Panc1 (cell line): ENCODE results near the gene VEZT. TPM values are rescaled to one million over a fixed set of nuclear protein-coding genes. Genes with fewer than 3 reads are reported as not detected.

ENCODE experiments used
- ATAC-seq: fragments of 200-7000 bp; cut with Tn5 transposase; 2 replicates; pipeline ENCODE4 v1.9.1; 2020; ENCODE audit warnings: mild to moderate bottlenecking, moderate library complexity
- BruUV-seq: library from RNA; stranded (reverse); fragments of 400-500 nt; replicated peaks from 2 replicates; lab custom pipeline; 2021; lab: Mats Ljungman, UMichigan
- CTCF ChIA-PET: fragments of 300-600 bp; sonication (Branson Sonifier 250); formaldehyde crosslinking; loops from one replicate; lab custom pipeline; 2022; ENCODE audit warnings: antibody characterized with exemption; lab: Charles Lee
- POLR2A ChIA-PET: fragments of 300-600 bp; sonication (Branson Sonifier 250); formaldehyde crosslinking; loops from one replicate; lab custom pipeline; 2022; ENCODE audit warnings: antibody characterized with exemption; lab: Charles Lee
- DNase-seq: peaks from one replicate; pipeline ENCODE4 v3.0.0-alpha.2; 2010; ENCODE audit warnings: low read depth, low spot score
- H3K27ac ChIP-seq: 2 replicates; pipeline ENCODE4 v1.5.1; 2011; ENCODE audit warnings: mild to moderate bottlenecking, low read length, inconsistent platforms
- H3K27me3 ChIP-seq: fragments of 200-500 bp; sonication (Bioruptor generic); 2 replicates; pipeline ENCODE4 v1.6.0; 2014; ENCODE audit warnings: low read length, inconsistent platforms; ENCODE audit not compliant: control insufficient read depth, insufficient read depth
- H3K36me3 ChIP-seq: fragments of 200-500 bp; sonication (Bioruptor generic); 2 replicates; pipeline ENCODE4 v1.5.1; 2014; ENCODE audit warnings: inconsistent platforms, mild to moderate bottlenecking, low read length, moderate library complexity; ENCODE audit not compliant: control insufficient read depth, insufficient read depth
- H3K4me1 ChIP-seq: 2 replicates; pipeline ENCODE4 v1.5.1; 2011; ENCODE audit warnings: inconsistent platforms, mild to moderate bottlenecking, low read length, moderate library complexity; ENCODE audit not compliant: control insufficient read depth, insufficient read depth
- H3K4me3 ChIP-seq, 2 experiments: 2 replicates each; pipeline ENCODE4 v1.5.1; 2011 to 2012; ENCODE audit warnings: low read depth in 2 of 2, low read length in 2 of 2, mild to moderate bottlenecking in 2 of 2, inconsistent platforms in 1 of 2, moderate library complexity in 1 of 2
- H3K9me3 ChIP-seq: fragments of 200-500 bp; sonication (Bioruptor generic); 2 replicates; pipeline ENCODE4 v1.5.1; 2014; ENCODE audit warnings: low read depth, mild to moderate bottlenecking, inconsistent platforms, low read length, moderate library complexity; ENCODE audit not compliant: control insufficient read depth, insufficient read depth
- CTCF ChIP-seq: fragments of 450-650 bp; IDR thresholded peaks from 2 replicates; pipeline ENCODE4 v1.5.1; 2017; ENCODE audit warnings: mild to moderate bottlenecking
- POLR2AphosphoS5 ChIP-seq: IDR thresholded peaks from 2 replicates; pipeline ENCODE4 v1.6.1; 2012; ENCODE audit warnings: mild to moderate bottlenecking, low read depth, low read length, moderate library complexity
- SIN3A ChIP-seq: IDR thresholded peaks from 2 replicates; pipeline ENCODE4 v1.6.1; 2012; ENCODE audit warnings: low read depth, mild to moderate bottlenecking, low read length, moderate library complexity, borderline replicate concordance; ENCODE audit not compliant: insufficient read depth
- TCF7L2 ChIP-seq: IDR thresholded peaks from 2 replicates; pipeline ENCODE4 v1.6.1; 2011; ENCODE audit warnings: mild to moderate bottlenecking, low read depth, low read length, inconsistent platforms
- in situ Hi-C: cut with HindIII; loops from 2 replicates; pipeline ENCODE4 v1.10.0; 2016; ENCODE audit warnings: low sequenced_read_pairs, low pct_unique_long_range_greater_than_20kb
- intact Hi-C: fragments of 100-400 bp; cut with micrococcal nuclease; formaldehyde crosslinking; loops from one replicate; pipeline ENCODE4 v1.10.0; 2022; ENCODE audit not compliant: unreplicated experiment
- total RNA-seq: library from RNA; stranded (reverse); gene quantifications from one replicate; pipeline ENCODE4 v1.2.1, GENCODE V29; 2021; ENCODE audit not compliant: unreplicated experiment
- TF ChIP-seq, protein P1 (sequence below), 2 experiments: IDR thresholded peaks; 2 replicates each; pipeline ENCODE4 v1.6.1; 2011 to 2012; ENCODE audit warnings: low read depth in 2 of 2, control low read depth in 1 of 2, low read length in 1 of 2, mild to moderate bottlenecking in 1 of 2, moderate library complexity in 1 of 2; ENCODE audit not compliant: insufficient read depth in 1 of 2

The VEZT gene
- total RNA-seq, 1 experiment from 2014 or later = 70.6 TPM

DNA sequence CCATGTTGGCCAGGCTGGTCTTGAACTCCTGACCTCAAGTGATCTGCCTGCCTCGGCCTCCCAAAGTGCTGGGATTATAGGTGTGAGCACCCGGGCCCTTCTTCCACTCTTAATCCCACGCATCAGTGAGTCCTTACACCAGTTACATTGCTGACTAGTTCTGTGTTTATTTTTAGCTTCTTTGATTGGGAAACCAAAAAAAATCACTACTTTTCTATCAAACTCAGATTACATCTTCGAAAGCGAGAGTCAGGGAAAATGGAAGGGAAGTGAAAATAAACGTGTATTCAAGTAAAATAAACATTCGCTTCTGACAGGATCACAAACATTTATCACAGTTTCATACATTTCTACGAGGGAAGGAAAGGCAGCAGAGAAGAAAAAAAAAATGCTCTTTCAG is 32.5 kb upstream of the VEZT start:
- DNase-seq (no peak), ATAC-seq (no peak)
- POLR2A ChIA-PET = no interaction called here
- H3K4me3 ChIP-seq = no peak overlapping the region
- in situ Hi-C loops (no loop called here), intact Hi-C loops (no loop called here)
- no TSS peak for BruUV-seq
- H3K9me3 ChIP-seq = no peaks in the 10 kb centered on the region
- CTCF ChIA-PET = interaction anchor here (0.6 kb wide), 1 partner anchor 17 kb away, joined by 5 read pairs; no protein-coding TSS in a partner anchor
- H3K36me3 ChIP-seq = no peaks in the 10 kb centered on the region
- H3K27ac ChIP-seq = no peak overlapping the region
- H3K4me1 ChIP-seq = peaks cover 18% of the 10 kb centered on the region
- H3K27me3 ChIP-seq = no peaks in the 10 kb centered on the region
- TF ChIP-seq POLR2AphosphoS5 (no peak), TCF7L2 (no peak), SIN3A (no peak), CTCF (no peak)
- TF ChIP-seq, protein P1, sequence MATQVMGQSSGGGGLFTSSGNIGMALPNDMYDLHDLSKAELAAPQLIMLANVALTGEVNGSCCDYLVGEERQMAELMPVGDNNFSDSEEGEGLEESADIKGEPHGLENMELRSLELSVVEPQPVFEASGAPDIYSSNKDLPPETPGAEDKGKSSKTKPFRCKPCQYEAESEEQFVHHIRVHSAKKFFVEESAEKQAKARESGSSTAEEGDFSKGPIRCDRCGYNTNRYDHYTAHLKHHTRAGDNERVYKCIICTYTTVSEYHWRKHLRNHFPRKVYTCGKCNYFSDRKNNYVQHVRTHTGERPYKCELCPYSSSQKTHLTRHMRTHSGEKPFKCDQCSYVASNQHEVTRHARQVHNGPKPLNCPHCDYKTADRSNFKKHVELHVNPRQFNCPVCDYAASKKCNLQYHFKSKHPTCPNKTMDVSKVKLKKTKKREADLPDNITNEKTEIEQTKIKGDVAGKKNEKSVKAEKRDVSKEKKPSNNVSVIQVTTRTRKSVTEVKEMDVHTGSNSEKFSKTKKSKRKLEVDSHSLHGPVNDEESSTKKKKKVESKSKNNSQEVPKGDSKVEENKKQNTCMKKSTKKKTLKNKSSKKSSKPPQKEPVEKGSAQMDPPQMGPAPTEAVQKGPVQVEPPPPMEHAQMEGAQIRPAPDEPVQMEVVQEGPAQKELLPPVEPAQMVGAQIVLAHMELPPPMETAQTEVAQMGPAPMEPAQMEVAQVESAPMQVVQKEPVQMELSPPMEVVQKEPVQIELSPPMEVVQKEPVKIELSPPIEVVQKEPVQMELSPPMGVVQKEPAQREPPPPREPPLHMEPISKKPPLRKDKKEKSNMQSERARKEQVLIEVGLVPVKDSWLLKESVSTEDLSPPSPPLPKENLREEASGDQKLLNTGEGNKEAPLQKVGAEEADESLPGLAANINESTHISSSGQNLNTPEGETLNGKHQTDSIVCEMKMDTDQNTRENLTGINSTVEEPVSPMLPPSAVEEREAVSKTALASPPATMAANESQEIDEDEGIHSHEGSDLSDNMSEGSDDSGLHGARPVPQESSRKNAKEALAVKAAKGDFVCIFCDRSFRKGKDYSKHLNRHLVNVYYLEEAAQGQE (IDR thresholded peaks at IDR 0.05; ENCODE audit: insufficient read depth in 1 of 2, low read depth in 2 of 2, low read length in 1 of 2) = no peak

DNA sequence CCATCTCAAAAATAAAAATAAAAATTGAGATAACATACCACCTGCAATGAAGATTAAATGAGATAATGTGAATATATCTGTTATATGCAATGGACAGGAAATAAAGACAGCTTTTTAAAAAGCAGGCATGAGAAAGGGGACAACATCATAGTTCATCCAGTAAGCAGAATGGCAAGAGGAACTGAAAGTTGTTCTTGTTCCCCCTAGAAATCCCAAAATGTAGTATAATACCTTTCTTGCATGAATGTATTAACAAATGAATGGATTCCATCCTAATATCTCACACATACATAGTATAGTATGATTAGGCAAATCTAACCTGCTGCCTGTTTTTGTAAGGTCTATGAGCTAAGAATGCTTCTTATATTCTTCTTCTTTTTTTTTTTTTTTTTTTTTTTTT is 31.8 kb upstream of the VEZT start:
- no peak for TF ChIP-seq SIN3A
- no peak for TF ChIP-seq TCF7L2
- TF ChIP-seq CTCF = no peak
- TF ChIP-seq, protein P1 (IDR thresholded peaks at IDR 0.05; ENCODE audit: insufficient read depth in 1 of 2, low read depth in 2 of 2, low read length in 1 of 2) = no peak
- no peak for TF ChIP-seq POLR2AphosphoS5
- CTCF ChIA-PET = interaction anchor here (0.6 kb wide), 1 partner anchor 16 kb away, joined by 5 read pairs; no protein-coding TSS in a partner anchor
- Histone ChIP-seq H3K36me3 (no peaks in the 10 kb centered on the region), H3K4me1 (peaks cover 18% of the 10 kb centered on the region), H3K27me3 (no peaks in the 10 kb centered on the region), H3K9me3 (no peaks in the 10 kb centered on the region), H3K4me3 (no peak overlapping the region), H3K27ac (no peak overlapping the region)
- no TSS peak for BruUV-seq
- intact Hi-C loops = no loop called here
- DNase-seq = no peak
- in situ Hi-C loops = no loop called here
- POLR2A ChIA-PET = no interaction called here
- ATAC-seq = no peak
